Suprapubic skin (tissue), 4 donors: Measurements from ENCODE around the gene BZW2.
"Not testable (repeated sequence)": the region's sequence is repeated elsewhere in the genome, so short reads cannot be mapped to it uniquely, and the experiment has no call there.

Experiments
- CTCF ChIP-seq, 2 donors: fragments of 200-600 bp in 1 of 2; fragments of 450-650 bp in 1 of 2; sonication (generic) in 1 of 2; IDR thresholded peaks; one replicate each; pipeline ENCODE4 v1.5.1; 2016 to 2019; ENCODE audit warnings: antibody characterized with exemption in 2 of 2, mild to moderate bottlenecking in 1 of 2, moderate library complexity in 1 of 2
- EP300 ChIP-seq: sonication (generic); formaldehyde crosslinking; IDR thresholded peaks from one replicate; pipeline ENCODE4 v1.6.1; 2017; ENCODE audit warnings: antibody characterized with exemption
- POLR2A ChIP-seq, 2 donors: fragments of 450-650 bp; IDR thresholded peaks; one replicate each; pipeline ENCODE4 v1.6.1; 2017; ENCODE audit warnings: antibody characterized with exemption in 2 of 2, mild to moderate bottlenecking in 2 of 2, moderate library complexity in 2 of 2
- POLR2AphosphoS5 ChIP-seq, 3 donors: sonication (generic); formaldehyde crosslinking; IDR thresholded peaks; one replicate each; pipeline ENCODE4 v1.6.1; 2017; ENCODE audit warnings: antibody characterized with exemption in 3 of 3

- TF ChIP-seq CTCF (IDR thresholded peaks at IDR 0.05); POLR2AphosphoS5 (IDR thresholded peaks at IDR 0.05); POLR2A (IDR thresholded peaks at IDR 0.05); EP300: not testable (repeated sequence)
Measured at GRCh38 chr7:16659854-16660497, 14.0 kb downstream of the BZW2 start.
